ENCODE measurements around the gene MACC1.
"Not testable (repeated sequence)": the region's sequence is repeated elsewhere in the genome, so short reads cannot be mapped to it uniquely, and the experiment has no call there.

MACC1 gene

GRCh38 chr7:20218279-20218678 is 1.1 kb upstream of the MACC1 start:
- Histone ChIP-seq H3K27ac (ENCODE audit: low read length) (peak overlapping the region; percentile 58), H3K36me3 (ENCODE audit: control insufficient read depth in 1 of 2, insufficient read depth in 2 of 2, low read length in 2 of 2) (no peaks in the 10 kb centered on the region), H3K4me3 (ENCODE audit: low read depth in 1 of 2, low read length in 2 of 2) (peak overlapping the region in 1 of 2 donors; percentile 3), H3K27me3 (ENCODE audit: low read depth, low read length) (no peaks in the 10 kb centered on the region), H3K4me1 (ENCODE audit: control insufficient read depth in 1 of 2, insufficient read depth in 2 of 2, low read length in 2 of 2) (peaks cover 0 to 6% of the 10 kb centered on the region in 2 donors), H3K9me3 (ENCODE audit: control insufficient read depth in 1 of 2, low read length in 2 of 2) (no peaks in the 10 kb centered on the region)

- H3K9me3 ChIP-seq (ENCODE audit: control insufficient read depth in 1 of 2, low read length in 2 of 2) = no peaks in the 10 kb centered on the region
- peak overlapping the region in 1 of 2 donors; percentile 53 for H3K4me3 ChIP-seq (ENCODE audit: low read depth in 1 of 2, low read length in 2 of 2)
- peaks cover 0 to 6% of the 10 kb centered on the region in 2 donors for H3K4me1 ChIP-seq (ENCODE audit: control insufficient read depth in 1 of 2, insufficient read depth in 2 of 2, low read length in 2 of 2)
- no peaks in the 10 kb centered on the region for H3K27me3 ChIP-seq (ENCODE audit: low read depth, low read length)
- H3K27ac ChIP-seq (ENCODE audit: low read length) = peak overlapping the region; percentile 68
- no peaks in the 10 kb centered on the region for H3K36me3 ChIP-seq (ENCODE audit: control insufficient read depth in 1 of 2, insufficient read depth in 2 of 2, low read length in 2 of 2)
Observed at GRCh38 chr7:20216406-20217036, 663 bp downstream of the MACC1 start.

- Histone ChIP-seq H3K4me1 (ENCODE audit: control insufficient read depth in 1 of 2, insufficient read depth in 2 of 2, low read length in 2 of 2) (no peaks in the 10 kb centered on the region), H3K27ac (ENCODE audit: low read length) (no peak overlapping the region), H3K36me3 (ENCODE audit: control insufficient read depth in 1 of 2, insufficient read depth in 2 of 2, low read length in 2 of 2) (no peaks in the 10 kb centered on the region), H3K9me3 (ENCODE audit: control insufficient read depth in 1 of 2, low read length in 2 of 2) (no peaks in the 10 kb centered on the region), H3K4me3 (ENCODE audit: low read depth in 1 of 2, low read length in 2 of 2) (peak overlapping the region in 1 of 2 donors; percentile 31), H3K27me3 (ENCODE audit: low read depth, low read length) (no peaks in the 10 kb centered on the region)
Observed at GRCh38 chr7:20214921-20215669, 2.1 kb downstream of the MACC1 start.

- Histone ChIP-seq H3K27ac (ENCODE audit: low read length) (no peak overlapping the region), H3K4me3 (ENCODE audit: low read depth in 1 of 2, low read length in 2 of 2) (no peak overlapping the region), H3K36me3 (ENCODE audit: control insufficient read depth in 1 of 2, insufficient read depth in 2 of 2, low read length in 2 of 2) (no peaks in the 10 kb centered on the region)
Observed at GRCh38 chr7:20214132-20214531, 3.1 kb downstream of the MACC1 start.

GRCh38 chr7:20213378-20213777 is 3.8 kb downstream of the MACC1 start:
- Histone ChIP-seq H3K9me3 (ENCODE audit: control insufficient read depth in 1 of 2, low read length in 2 of 2) (no peaks in the 10 kb centered on the region), H3K4me1 (ENCODE audit: control insufficient read depth in 1 of 2, insufficient read depth in 2 of 2, low read length in 2 of 2) (no peaks in the 10 kb centered on the region), H3K36me3 (ENCODE audit: control insufficient read depth in 1 of 2, insufficient read depth in 2 of 2, low read length in 2 of 2) (no peaks in the 10 kb centered on the region), H3K27me3 (ENCODE audit: low read depth, low read length) (no peaks in the 10 kb centered on the region), H3K4me3 (ENCODE audit: low read depth in 1 of 2, low read length in 2 of 2) (no peak overlapping the region), H3K27ac (ENCODE audit: low read length) (no peak overlapping the region)

More at GRCh38 chr7:20214132-20214531, 3.1 kb downstream of the MACC1 start:
- Histone ChIP-seq H3K9me3 (ENCODE audit: control insufficient read depth in 1 of 2, low read length in 2 of 2) (no peaks in the 10 kb centered on the region), H3K4me1 (ENCODE audit: control insufficient read depth in 1 of 2, insufficient read depth in 2 of 2, low read length in 2 of 2) (no peaks in the 10 kb centered on the region), H3K27me3 (ENCODE audit: low read depth, low read length) (no peaks in the 10 kb centered on the region)

- H3K27me3 ChIP-seq (ENCODE audit: low read depth, low read length) = no peaks in the 10 kb centered on the region
- H3K4me1 ChIP-seq (ENCODE audit: control insufficient read depth in 1 of 2, insufficient read depth in 2 of 2, low read length in 2 of 2) = no peaks in the 10 kb centered on the region
- no peaks in the 10 kb centered on the region for H3K36me3 ChIP-seq (ENCODE audit: control insufficient read depth in 1 of 2, insufficient read depth in 2 of 2, low read length in 2 of 2)
- no peaks in the 10 kb centered on the region for H3K9me3 ChIP-seq (ENCODE audit: control insufficient read depth in 1 of 2, low read length in 2 of 2)
- no peak overlapping the region for H3K27ac ChIP-seq (ENCODE audit: low read length)
- no peak overlapping the region for H3K4me3 ChIP-seq (ENCODE audit: low read depth in 1 of 2, low read length in 2 of 2)
Observed at GRCh38 chr7:20211376-20211775, 5.8 kb downstream of the MACC1 start.

GRCh38 chr7:20208651-20209307 is 8.4 kb downstream of the MACC1 start:
- no peaks in the 10 kb centered on the region for H3K9me3 ChIP-seq (ENCODE audit: control insufficient read depth in 1 of 2, low read length in 2 of 2)
- no peaks in the 10 kb centered on the region for H3K4me1 ChIP-seq (ENCODE audit: control insufficient read depth in 1 of 2, insufficient read depth in 2 of 2, low read length in 2 of 2)
- no peak overlapping the region for H3K4me3 ChIP-seq (ENCODE audit: low read depth in 1 of 2, low read length in 2 of 2)
- H3K36me3 ChIP-seq (ENCODE audit: control insufficient read depth in 1 of 2, insufficient read depth in 2 of 2, low read length in 2 of 2) = no peaks in the 10 kb centered on the region
- H3K27ac ChIP-seq (ENCODE audit: low read length) = no peak overlapping the region
- H3K27me3 ChIP-seq (ENCODE audit: low read depth, low read length) = no peaks in the 10 kb centered on the region

GRCh38 chr7:20207811-20208210 is 9.4 kb downstream of the MACC1 start:
- H3K4me3 ChIP-seq (ENCODE audit: low read depth in 1 of 2, low read length in 2 of 2); H3K36me3 ChIP-seq (ENCODE audit: control insufficient read depth in 1 of 2, insufficient read depth in 2 of 2, low read length in 2 of 2); H3K27ac ChIP-seq (ENCODE audit: low read length); H3K9me3 ChIP-seq (ENCODE audit: control insufficient read depth in 1 of 2, low read length in 2 of 2); H3K27me3 ChIP-seq (ENCODE audit: low read depth, low read length); H3K4me1 ChIP-seq (ENCODE audit: control insufficient read depth in 1 of 2, insufficient read depth in 2 of 2, low read length in 2 of 2): not testable (repeated sequence)

- Histone ChIP-seq H3K27ac (ENCODE audit: low read length) (no peak overlapping the region), H3K9me3 (ENCODE audit: control insufficient read depth in 1 of 2, low read length in 2 of 2) (no peaks in the 10 kb centered on the region), H3K36me3 (ENCODE audit: control insufficient read depth in 1 of 2, insufficient read depth in 2 of 2, low read length in 2 of 2) (no peaks in the 10 kb centered on the region), H3K4me1 (ENCODE audit: control insufficient read depth in 1 of 2, insufficient read depth in 2 of 2, low read length in 2 of 2) (no peaks in the 10 kb centered on the region), H3K27me3 (ENCODE audit: low read depth, low read length) (no peaks in the 10 kb centered on the region), H3K4me3 (ENCODE audit: low read depth in 1 of 2, low read length in 2 of 2) (no peak overlapping the region)
Observed at GRCh38 chr7:20206104-20206896, 10.9 kb downstream of the MACC1 start.

GRCh38 chr7:20203316-20203715 is 13.9 kb downstream of the MACC1 start:
- Histone ChIP-seq H3K4me1 (ENCODE audit: control insufficient read depth in 1 of 2, insufficient read depth in 2 of 2, low read length in 2 of 2) (peaks cover 0 to 5% of the 10 kb centered on the region in 2 donors), H3K9me3 (ENCODE audit: control insufficient read depth in 1 of 2, low read length in 2 of 2) (no peaks in the 10 kb centered on the region), H3K36me3 (ENCODE audit: control insufficient read depth in 1 of 2, insufficient read depth in 2 of 2, low read length in 2 of 2) (no peaks in the 10 kb centered on the region), H3K27ac (ENCODE audit: low read length) (no peak overlapping the region), H3K27me3 (ENCODE audit: low read depth, low read length) (no peaks in the 10 kb centered on the region), H3K4me3 (ENCODE audit: low read depth in 1 of 2, low read length in 2 of 2) (no peak overlapping the region)

GRCh38 chr7:20201380-20201779 is 15.8 kb downstream of the MACC1 start:
- Histone ChIP-seq H3K4me3 (ENCODE audit: low read depth in 1 of 2, low read length in 2 of 2) (no peak overlapping the region), H3K4me1 (ENCODE audit: control insufficient read depth in 1 of 2, insufficient read depth in 2 of 2, low read length in 2 of 2) (peaks cover 0 to 5% of the 10 kb centered on the region in 2 donors), H3K9me3 (ENCODE audit: control insufficient read depth in 1 of 2, low read length in 2 of 2) (no peaks in the 10 kb centered on the region), H3K36me3 (ENCODE audit: control insufficient read depth in 1 of 2, insufficient read depth in 2 of 2, low read length in 2 of 2) (no peaks in the 10 kb centered on the region), H3K27me3 (ENCODE audit: low read depth, low read length) (no peaks in the 10 kb centered on the region), H3K27ac (ENCODE audit: low read length) (no peak overlapping the region)
